HepG2 (cell line): ENCODE results near the gene APBB1IP.
"Not testable (repeated sequence)": the region's sequence is repeated elsewhere in the genome, so short reads cannot be mapped to it uniquely, and the experiment has no call there.

Experiments used
- NFRKB ChIP-seq: fragments of 450-650 bp; IDR thresholded peaks from 2 replicates; pipeline ENCODE4 v1.6.1; 2017
- POLR2A ChIP-seq, 2 experiments: IDR thresholded peaks; 2 replicates each; pipeline ENCODE4 v1.6.1; 2011; ENCODE audit warnings: low read depth in 2 of 2, low read length in 2 of 2, mild to moderate bottlenecking in 1 of 2, moderate library complexity in 1 of 2; ENCODE audit not compliant: insufficient read depth in 1 of 2
- ZFP36 ChIP-seq: fragments of 150-350 bp; IDR thresholded peaks from 2 replicates; pipeline ENCODE4 v1.6.1; 2018; ENCODE audit warnings: borderline replicate concordance, low read length, low read depth; ENCODE audit not compliant: partially characterized antibody
- ZKSCAN1 ChIP-seq: fragments of 150-350 bp; IDR thresholded peaks from 2 replicates; pipeline ENCODE4 v1.6.1; 2014; ENCODE audit warnings: low read length
- ZNF124 ChIP-seq: sonication (generic); formaldehyde crosslinking; IDR thresholded peaks from 2 replicates; pipeline ENCODE4 v1.4.0; 2020; ENCODE audit warnings: missing genetic modification reagents
- ZNF136 ChIP-seq: sonication (generic); formaldehyde crosslinking; IDR thresholded peaks from 2 replicates; pipeline ENCODE4 v1.8.1; 2022; ENCODE audit warnings: low read depth, mild to moderate bottlenecking, moderate library complexity, missing genetic modification reagents
- ZNF263 ChIP-seq: sonication (generic); formaldehyde crosslinking; IDR thresholded peaks from 2 replicates; pipeline ENCODE4 v1.4.0; 2020; ENCODE audit warnings: missing genetic modification reagents
- ZNF274 ChIP-seq: sonication (generic); formaldehyde crosslinking; IDR thresholded peaks from 2 replicates; pipeline ENCODE4 v1.5.1; 2020; ENCODE audit warnings: mild to moderate bottlenecking, missing genetic modification reagents
- ZNF451 ChIP-seq: sonication (generic); formaldehyde crosslinking; IDR thresholded peaks from 2 replicates; pipeline ENCODE4 v1.5.0; 2020; ENCODE audit warnings: mild to moderate bottlenecking, missing genetic modification reagents
- ZNF563 ChIP-seq: sonication (generic); formaldehyde crosslinking; IDR thresholded peaks from 2 replicates; pipeline ENCODE4 v1.8.0; 2022; ENCODE audit warnings: mild to moderate bottlenecking, moderate library complexity, missing genetic modification reagents
- ZNF720 ChIP-seq: sonication (generic); formaldehyde crosslinking; IDR thresholded peaks from 2 replicates; pipeline ENCODE4 v1.4.0; 2020; ENCODE audit warnings: missing genetic modification reagents
- TF ChIP-seq, protein P1 (sequence below): sonication (generic); formaldehyde crosslinking; IDR thresholded peaks from 2 replicates; pipeline ENCODE4 v1.4.0; 2020; ENCODE audit warnings: missing genetic modification reagents

DNA sequence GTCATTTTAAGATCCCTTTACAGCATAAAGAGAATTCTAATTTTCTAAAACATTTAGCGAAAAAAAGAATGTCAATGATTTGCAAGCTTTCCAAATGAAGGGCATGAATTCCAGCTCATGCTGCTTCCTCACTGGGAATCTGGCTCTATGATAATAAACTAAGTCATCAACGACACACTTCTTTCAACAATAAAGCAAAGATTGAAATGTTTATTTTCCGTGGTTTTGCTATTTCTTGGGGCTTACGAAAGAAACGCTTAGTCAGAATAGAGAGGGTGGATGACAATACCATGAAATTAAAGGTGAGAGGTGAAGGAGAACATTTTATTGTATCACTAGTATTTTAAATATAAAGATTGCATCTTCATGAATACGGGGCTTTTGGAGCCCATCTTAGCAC, 140.2 kb downstream of the APBB1IP start:
- TF ChIP-seq ZNF563; POLR2A (IDR thresholded peaks at IDR 0.05; ENCODE audit: insufficient read depth in 1 of 2, low read depth in 2 of 2, low read length in 2 of 2); NFRKB; ZNF274 (CRISPR knock-in tag); ZKSCAN1; ZNF451; ZNF263 (CRISPR knock-in tag); ZNF720; ZNF136 (CRISPR knock-in tag); ZFP36; ZNF124: not testable (repeated sequence)
- TF ChIP-seq, protein P1, sequence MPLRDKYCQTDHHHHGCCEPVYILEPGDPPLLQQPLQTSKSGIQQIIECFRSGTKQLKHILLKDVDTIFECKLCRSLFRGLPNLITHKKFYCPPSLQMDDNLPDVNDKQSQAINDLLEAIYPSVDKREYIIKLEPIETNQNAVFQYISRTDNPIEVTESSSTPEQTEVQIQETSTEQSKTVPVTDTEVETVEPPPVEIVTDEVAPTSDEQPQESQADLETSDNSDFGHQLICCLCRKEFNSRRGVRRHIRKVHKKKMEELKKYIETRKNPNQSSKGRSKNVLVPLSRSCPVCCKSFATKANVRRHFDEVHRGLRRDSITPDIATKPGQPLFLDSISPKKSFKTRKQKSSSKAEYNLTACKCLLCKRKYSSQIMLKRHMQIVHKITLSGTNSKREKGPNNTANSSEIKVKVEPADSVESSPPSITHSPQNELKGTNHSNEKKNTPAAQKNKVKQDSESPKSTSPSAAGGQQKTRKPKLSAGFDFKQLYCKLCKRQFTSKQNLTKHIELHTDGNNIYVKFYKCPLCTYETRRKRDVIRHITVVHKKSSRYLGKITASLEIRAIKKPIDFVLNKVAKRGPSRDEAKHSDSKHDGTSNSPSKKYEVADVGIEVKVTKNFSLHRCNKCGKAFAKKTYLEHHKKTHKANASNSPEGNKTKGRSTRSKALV (CRISPR knock-in tag) = not testable (repeated sequence)
